Suppressor macrophage (primary cell): ENCODE measurements around the gene DBH.
"Not testable (repeated sequence)": the region's sequence is repeated elsewhere in the genome, so short reads cannot be mapped to it uniquely, and the experiment has no call there.

Source experiments
- DNase-seq, 4 experiments: peaks; one replicate each; pipeline ENCODE4 v3.0.0-alpha.2; 2020 to 2022

The DBH gene

GRCh38 chr9:133666845-133667244, 30.7 kb downstream of the DBH start:
- no peak for DNase-seq

- DNase-seq = no peak
Measured at GRCh38 chr9:133667759-133668450, 31.7 kb downstream of the DBH start.

GRCh38 chr9:133669182-133669801, 33.1 kb downstream of the DBH start:
- DNase-seq = no peak

GRCh38 chr9:133670466-133670865, 34.3 kb downstream of the DBH start:
- DNase-seq = no peak

GRCh38 chr9:133671371-133671770, 35.2 kb downstream of the DBH start:
- no peak for DNase-seq

- no peak for DNase-seq
Measured at GRCh38 chr9:133672503-133673257, 36.5 kb downstream of the DBH start.

GRCh38 chr9:133673258-133673655, 37.1 kb downstream of the DBH start:
- DNase-seq = no peak

- no peak for DNase-seq
Measured at GRCh38 chr9:133674091-133674490, 37.9 kb downstream of the DBH start.

- not testable (repeated sequence) for DNase-seq
Measured at GRCh38 chr9:133675796-133676195, 39.6 kb downstream of the DBH start.

GRCh38 chr9:133676450-133676849, 40.3 kb downstream of the DBH start:
- DNase-seq = no peak

GRCh38 chr9:133677126-133678010, 41.2 kb downstream of the DBH start:
- no peak for DNase-seq

GRCh38 chr9:133679056-133679455, 42.9 kb downstream of the DBH start:
- DNase-seq = no peak

GRCh38 chr9:133679466-133680061, 43.4 kb downstream of the DBH start:
- no peak for DNase-seq

- no peak for DNase-seq
Measured at GRCh38 chr9:133680250-133680975, 44.2 kb downstream of the DBH start.

- no peak for DNase-seq
Measured at GRCh38 chr9:133680976-133681657, 45.0 kb downstream of the DBH start.

- DNase-seq = no peak
Measured at GRCh38 chr9:133681658-133682306, 45.6 kb downstream of the DBH start.

GRCh38 chr9:133682818-133683585, 46.8 kb downstream of the DBH start:
- DNase-seq = no peak

GRCh38 chr9:133683586-133684120, 47.5 kb downstream of the DBH start:
- DNase-seq = no peak
